IMR-90 (cell line): ENCODE measurements around the gene TBC1D30. TPM values are rescaled to one million over a fixed set of nuclear protein-coding genes. Genes with fewer than 3 reads are reported as not detected.

Experiments
- ATAC-seq: fragments of 200-7000 bp; cut with Tn5 transposase; 2 replicates; pipeline ENCODE4 v1.9.1; 2020; ENCODE audit warnings: low read depth, mild to moderate bottlenecking, moderate library complexity
- BruUV-seq: library from RNA; stranded (reverse); fragments of 400-500 nt; replicated peaks from 2 replicates; lab custom pipeline; 2021; lab: Mats Ljungman, UMichigan
- CTCF ChIA-PET: fragments of 300-600 bp; formaldehyde crosslinking; extraction: SDS; loops from one replicate; lab custom pipeline; 2021; ENCODE audit warnings: antibody characterized with exemption; lab: Yijun Ruan, JAX
- POLR2A ChIA-PET: fragments of 300-600 bp; sonication (Branson Sonifier 250); formaldehyde crosslinking; loops from one replicate; lab custom pipeline; 2022; ENCODE audit warnings: antibody characterized with exemption; ENCODE audit not compliant: unreplicated experiment; lab: Charles Lee
- DNase-seq: peaks from one replicate; pipeline ENCODE4 v3.0.0; 2013
- H2AFZ ChIP-seq: replicated peaks from 2 replicates; pipeline ENCODE3; 2013; ENCODE audit warnings: low read length, mild to moderate bottlenecking; ENCODE audit not compliant: poor library complexity
- H2AK5ac ChIP-seq: 2 replicates; pipeline ENCODE4 v1.6.1; 2013; ENCODE audit warnings: low read depth, low read length, inconsistent platforms
- H2AK9ac ChIP-seq: replicated peaks from 2 replicates; pipeline ENCODE3; 2013; ENCODE audit warnings: mild to moderate bottlenecking, low read depth, low read length, moderate library complexity; ENCODE audit not compliant: poor library complexity
- H2BK120ac ChIP-seq: 2 replicates; pipeline ENCODE4 v1.6.1; 2013; ENCODE audit warnings: low read depth, low read length, inconsistent platforms
- H2BK15ac ChIP-seq: 3 replicates; pipeline ENCODE4 v1.6.1; 2013; ENCODE audit warnings: low read depth, low read length, inconsistent platforms
- H2BK20ac ChIP-seq: 2 replicates; pipeline ENCODE4 v1.6.1; 2013; ENCODE audit warnings: low read depth, mild to moderate bottlenecking, inconsistent platforms, low read length, moderate library complexity
- H2BK5ac ChIP-seq: 2 replicates; pipeline ENCODE4 v1.6.1; 2013; ENCODE audit warnings: mild to moderate bottlenecking, low read depth, low read length, inconsistent platforms; ENCODE audit not compliant: poor library complexity, severe bottlenecking
- H3K14ac ChIP-seq: replicated peaks from 2 replicates; pipeline ENCODE4 v1.6.1; 2013; ENCODE audit warnings: low read depth, low read length, inconsistent platforms
- H3K18ac ChIP-seq: 2 replicates; pipeline ENCODE4 v1.6.1; 2013; ENCODE audit warnings: low read depth, low read length, control low read depth
- H3K23ac ChIP-seq: 2 replicates; pipeline ENCODE4 v1.6.1; 2013; ENCODE audit warnings: low read depth, low read length, inconsistent platforms
- H3K27ac ChIP-seq: 2 replicates; pipeline ENCODE4 v1.5.1; 2013; ENCODE audit warnings: mild to moderate bottlenecking, control low read depth, low read length; ENCODE audit not compliant: insufficient read depth
- H3K27me3 ChIP-seq: 2 replicates; pipeline ENCODE4 v1.6.1; 2013; ENCODE audit warnings: low read length; ENCODE audit not compliant: control insufficient read depth, insufficient read depth
- H3K36me3 ChIP-seq: 2 replicates; pipeline ENCODE4 v1.6.1; 2013; ENCODE audit warnings: low read length, mixed read lengths; ENCODE audit not compliant: control insufficient read depth, insufficient read depth
- H3K4ac ChIP-seq: 2 replicates; pipeline ENCODE4 v1.6.1; 2013; ENCODE audit warnings: low read depth, low read length, inconsistent platforms
- H3K4me1 ChIP-seq: 2 replicates; pipeline ENCODE4 v1.6.1; 2013; ENCODE audit warnings: low read length, mixed read lengths; ENCODE audit not compliant: control insufficient read depth, insufficient read depth
- H3K4me2 ChIP-seq: 2 replicates; pipeline ENCODE4 v1.6.1; 2013; ENCODE audit warnings: low read depth, mild to moderate bottlenecking, control low read depth, low read length, moderate library complexity
- H3K4me3 ChIP-seq: 2 replicates; pipeline ENCODE4 v1.5.1; 2013; ENCODE audit warnings: low read depth, mild to moderate bottlenecking, control low read depth, low read length, moderate library complexity; ENCODE audit not compliant: insufficient read depth
- H3K56ac ChIP-seq: 2 replicates; pipeline ENCODE4 v1.6.1; 2013; ENCODE audit warnings: low read length, inconsistent platforms; ENCODE audit not compliant: insufficient read depth; ENCODE audit errors: extremely low read depth
- H3K79me1 ChIP-seq, 2 experiments: 2 replicates each; pipeline ENCODE4 v1.6.1; 2013; ENCODE audit warnings: low read length in 2 of 2, inconsistent platforms in 1 of 2, low read depth in 1 of 2
- H3K9ac ChIP-seq: 2 replicates; pipeline ENCODE4 v1.6.1; 2013; ENCODE audit warnings: low read depth, low read length, control low read depth
- H3K9me1 ChIP-seq: 2 replicates; pipeline ENCODE4 v1.6.1; 2013; ENCODE audit warnings: low read length, inconsistent platforms; ENCODE audit not compliant: insufficient read depth
- H3K9me3 ChIP-seq: 2 replicates; pipeline ENCODE4 v1.6.1; 2013; ENCODE audit warnings: low read length; ENCODE audit not compliant: control insufficient read depth, insufficient read depth
- H4K20me1 ChIP-seq: 2 replicates; pipeline ENCODE4 v1.6.1; 2013; ENCODE audit warnings: low read length, inconsistent platforms; ENCODE audit not compliant: insufficient read depth
- H4K5ac ChIP-seq: 2 replicates; pipeline ENCODE4 v1.6.1; 2013; ENCODE audit warnings: mild to moderate bottlenecking, low read depth, low read length, control low read depth
- H4K8ac ChIP-seq, 2 experiments: 2 replicates each; pipeline ENCODE4 v1.6.1; 2013; ENCODE audit warnings: low read depth in 2 of 2, low read length in 2 of 2, control low read depth in 1 of 2, inconsistent platforms in 1 of 2
- H4K91ac ChIP-seq: 2 replicates; pipeline ENCODE4 v1.6.1; 2013; ENCODE audit warnings: low read depth, low read length, inconsistent platforms; ENCODE audit not compliant: insufficient read depth
- BHLHE40 ChIP-seq: fragments of 150-350 bp; IDR thresholded peaks from 2 replicates; pipeline ENCODE4 v1.6.1; 2016; ENCODE audit warnings: mild to moderate bottlenecking, low read depth, low read length
- CHD1 ChIP-seq: IDR thresholded peaks from 2 replicates; pipeline ENCODE4 v1.6.1; 2012; ENCODE audit warnings: low read depth, low read length, improper control_type of control experiment
- CTCF ChIP-seq: conservative IDR thresholded peaks from 2 replicates; pipeline ENCODE4 v1.5.1; 2012; ENCODE audit warnings: mild to moderate bottlenecking, low read depth, low read length, improper control_type of control experiment
- ELK1 ChIP-seq: fragments of 150-350 bp; IDR thresholded peaks from 2 replicates; pipeline ENCODE4 v1.6.1; 2016; ENCODE audit warnings: low read depth, mild to moderate bottlenecking, low read length, moderate library complexity, borderline replicate concordance
- MAFK ChIP-seq: IDR thresholded peaks from 2 replicates; pipeline ENCODE4 v1.6.1; 2012; ENCODE audit warnings: low read depth, low read length, improper control_type of control experiment
- MAZ ChIP-seq: IDR thresholded peaks from 2 replicates; pipeline ENCODE4 v1.6.1; 2012; ENCODE audit warnings: low read depth, mild to moderate bottlenecking, low read length, improper control_type of control experiment, moderate library complexity, borderline replicate concordance
- MXI1 ChIP-seq: IDR thresholded peaks from 2 replicates; pipeline ENCODE4 v1.6.1; 2012; ENCODE audit warnings: low read depth, mild to moderate bottlenecking, low read length, moderate library complexity, borderline replicate concordance
- NFE2L2 ChIP-seq: fragments of 150-350 bp; IDR thresholded peaks from 2 replicates; pipeline ENCODE4 v1.6.1; 2016; ENCODE audit warnings: low read depth, mild to moderate bottlenecking, low read length
- POLR2A ChIP-seq: IDR thresholded peaks from 2 replicates; pipeline ENCODE4 v1.6.1; 2012; ENCODE audit warnings: mild to moderate bottlenecking, low read depth, low read length
- RAD21 ChIP-seq: IDR thresholded peaks from 2 replicates; pipeline ENCODE4 v1.6.1; 2012; ENCODE audit warnings: low read length, improper control_type of control experiment
- RCOR1 ChIP-seq: IDR thresholded peaks from 2 replicates; pipeline ENCODE4 v1.6.1; 2012; ENCODE audit warnings: mild to moderate bottlenecking, low read length, improper control_type of control experiment; ENCODE audit not compliant: insufficient replicate concordance
- RFX5 ChIP-seq: IDR thresholded peaks from 2 replicates; pipeline ENCODE4 v1.8.0; 2012; ENCODE audit warnings: low read depth, mild to moderate bottlenecking, low read length, moderate library complexity
- SMC3 ChIP-seq: fragments of 150-350 bp; IDR thresholded peaks from 2 replicates; pipeline ENCODE4 v1.6.1; 2016; ENCODE audit warnings: low read depth, mild to moderate bottlenecking, antibody characterized with exemption, low read length, moderate library complexity
- USF2 ChIP-seq: fragments of 150-350 bp; IDR thresholded peaks from 2 replicates; pipeline ENCODE4 v1.6.1; 2017; ENCODE audit warnings: mild to moderate bottlenecking, antibody characterized with exemption, low read length, low read depth
- WGBS, 2 experiments: methylation state at CpG; one replicate each; pipeline versions ENCODE4 v1.1.5 to v1.1.7; 2013; ENCODE audit warnings: missing lambda C conversion rate in 2 of 2; ENCODE audit not compliant: insufficient read length in 1 of 2; ENCODE audit errors: extremely low coverage in 2 of 2; 5-methylcytosine and 5-hydroxymethylcytosine counted together
- dilution Hi-C: fragments of 300-500 bp; cut with HindIII; formaldehyde crosslinking; loops from one replicate; pipeline ENCODE4 v1.14.3; 2018; ENCODE audit warnings: low sequenced_read_pairs; ENCODE audit not compliant: unreplicated experiment
- in situ Hi-C: fragments of 300-500 bp; cut with MboI; formaldehyde crosslinking; loops from 3 replicates; pipeline ENCODE4 v1.14.3; 2019; ENCODE audit warnings: low sequenced_read_pairs, inconsistent platforms, mixed read lengths
- intact Hi-C: fragments of 100-400 bp; cut with micrococcal nuclease; formaldehyde crosslinking; loops from 2 replicates; pipeline ENCODE4 v1.10.0; 2022
- polyA plus RNA-seq, 3 experiments: library from polyadenylated mRNA; depleted of rRNA; stranded (reverse); fragments of >200 nt; gene quantifications; 2 replicates each; pipeline ENCODE4 v1.2.3, GENCODE V29; 2012; ENCODE audit warnings: low replicate concordance in 1 of 3
- total RNA-seq: library from RNA; depleted of rRNA; stranded (reverse); fragments of >200 nt; gene quantifications from 2 replicates; pipeline ENCODE4 v1.2.3, GENCODE V29; 2012

TBC1D30 gene
- total and polyA plus RNA-seq, 2 of the 4 experiments (the other 2 are of a cell fraction) = 0.18 to 0.24 TPM

- in situ Hi-C loops (loop anchor here (25.0 kb wide), 1 partner anchor 794 kb away; no protein-coding TSS in a partner anchor), dilution Hi-C loops (no loop called here), intact Hi-C loops (no loop called here)
- ATAC-seq (no peak), DNase-seq (no peak)
- no peak overlapping the region for H2BK15ac ChIP-seq
- CTCF ChIA-PET = no interaction called here
- H2BK120ac ChIP-seq = no peak overlapping the region
- no peaks in the 10 kb centered on the region for H3K4me1 ChIP-seq
- no peak overlapping the region for H2AK5ac ChIP-seq
- no peak overlapping the region for H4K8ac ChIP-seq
- H4K91ac ChIP-seq = no peak overlapping the region
- H3K4me2 ChIP-seq = no peak overlapping the region
- no peak overlapping the region for H2BK5ac ChIP-seq
- H4K5ac ChIP-seq = no peak overlapping the region
- H3K9me3 ChIP-seq = no peaks in the 10 kb centered on the region
- no peak overlapping the region for H3K4ac ChIP-seq
- H3K27ac ChIP-seq = no peak overlapping the region
- no peaks in the 10 kb centered on the region for H3K79me1 ChIP-seq
- no peak overlapping the region for H3K23ac ChIP-seq
- no peak overlapping the region for H3K9ac ChIP-seq
- no peak overlapping the region for H3K4me3 ChIP-seq
- no CpG with 5 or more reads among the region's 2 CpGs for WGBS, 2 experiments
- no peaks in the 10 kb centered on the region for H3K9me1 ChIP-seq
- no peak overlapping the region for H3K18ac ChIP-seq
- no TSS peak for BruUV-seq
- no peak overlapping the region for H2BK20ac ChIP-seq
- POLR2A ChIA-PET = no interaction called here
- no peak overlapping the region for H2AK9ac ChIP-seq
- H4K20me1 ChIP-seq = no peaks in the 10 kb centered on the region
- H2AFZ ChIP-seq = no peak overlapping the region
- no peak overlapping the region for H3K14ac ChIP-seq
- H3K56ac ChIP-seq = no peak overlapping the region
- TF ChIP-seq MXI1 = no peak
- no peak for TF ChIP-seq CHD1
- no peak for TF ChIP-seq USF2
- no peak for TF ChIP-seq MAZ
- TF ChIP-seq POLR2A = no peak
- TF ChIP-seq ELK1 = no peak
- TF ChIP-seq MAFK = no peak
- no peak for TF ChIP-seq SMC3
- no peak for TF ChIP-seq RFX5
- no peak for TF ChIP-seq CTCF
- no peak for TF ChIP-seq RCOR1
- no peak for TF ChIP-seq BHLHE40
- no peak for TF ChIP-seq RAD21
- no peak for TF ChIP-seq NFE2L2
- H3K36me3 ChIP-seq = no peaks in the 10 kb centered on the region
- peaks cover 21% of the 10 kb centered on the region for H3K27me3 ChIP-seq
Observed at GRCh38 chr12:64918801-64919200, 94.4 kb downstream of the TBC1D30 start.
